SK-N-SH treated with all-trans-retinoic acid at 6 μM for 48 hours (cell line): Measurements from ENCODE around the gene CYP2C18.
"Not testable (repeated sequence)": the region's sequence is repeated elsewhere in the genome, so short reads cannot be mapped to it uniquely, and the experiment has no call there.

Experiments used
- ATAC-seq: fragments of 200-7000 bp; cut with Tn5 transposase; 3 replicates; pipeline ENCODE4 v1.9.1; 2020; ENCODE audit warnings: mild to moderate bottlenecking, moderate library complexity
- ARNTL ChIP-seq: fragments of 450-650 bp; formaldehyde crosslinking; IDR thresholded peaks from 2 replicates; pipeline ENCODE4 v1.5.0; 2020; ENCODE audit warnings: low read depth, mild to moderate bottlenecking, moderate library complexity, borderline replicate concordance
- BACH2 ChIP-seq: fragments of 250-450 bp; sonication (Bioruptor Pico); IDR thresholded peaks from 2 replicates; pipeline ENCODE4 v1.9.0; 2021; ENCODE audit warnings: mild to moderate bottlenecking, borderline replicate concordance
- CREB5 ChIP-seq: fragments of 250-450 bp; sonication (Bioruptor Pico); IDR thresholded peaks from 2 replicates; pipeline ENCODE4 v1.5.1; 2020; ENCODE audit warnings: low read depth, mild to moderate bottlenecking, moderate library complexity
- CSDC2 ChIP-seq: fragments of 250-450 bp; sonication (Bioruptor Pico); IDR thresholded peaks from 2 replicates; pipeline ENCODE4 v1.5.0; 2020; ENCODE audit warnings: mild to moderate bottlenecking, moderate library complexity
- ESRRG ChIP-seq: fragments of 250-450 bp; sonication (Bioruptor Pico); IDR thresholded peaks from 2 replicates; pipeline ENCODE4 v1.6.1; 2021; ENCODE audit warnings: mild to moderate bottlenecking
- GLIS3 ChIP-seq: fragments of 250-450 bp; sonication (Bioruptor Pico); IDR thresholded peaks from 2 replicates; pipeline ENCODE4 v1.5.0; 2020; ENCODE audit warnings: mild to moderate bottlenecking, moderate library complexity
- ISL1 ChIP-seq: fragments of 250-450 bp; sonication (Bioruptor Pico); IDR thresholded peaks from 2 replicates; pipeline ENCODE4 v2.1.2; 2022; ENCODE audit warnings: mild to moderate bottlenecking, moderate library complexity
- OSR1 ChIP-seq: fragments of 250-450 bp; sonication (Bioruptor Pico); IDR thresholded peaks from 2 replicates; pipeline ENCODE4 v1.8.0; 2022; ENCODE audit warnings: moderate library complexity, mild to moderate bottlenecking, inconsistent platforms
- PATZ1 ChIP-seq: fragments of 250-450 bp; sonication (Bioruptor Pico); IDR thresholded peaks from 2 replicates; pipeline ENCODE4 v1.8.0; 2020; ENCODE audit warnings: mild to moderate bottlenecking, moderate library complexity, borderline replicate concordance
- PPARA ChIP-seq: fragments of 250-450 bp; sonication (Bioruptor Pico); IDR thresholded peaks from 2 replicates; pipeline ENCODE4 v1.5.0; 2020; ENCODE audit warnings: mild to moderate bottlenecking, borderline replicate concordance
- SNAI2 ChIP-seq: fragments of 250-450 bp; sonication (Bioruptor Pico); IDR thresholded peaks from 2 replicates; pipeline ENCODE4 v1.5.0; 2020; ENCODE audit warnings: mild to moderate bottlenecking, moderate library complexity
- TCF4 ChIP-seq: fragments of 250-450 bp; sonication (Bioruptor Pico); IDR thresholded peaks from 2 replicates; pipeline ENCODE4 v1.8.0; 2021; ENCODE audit warnings: mild to moderate bottlenecking, moderate library complexity, borderline replicate concordance
- TOX ChIP-seq: fragments of 250-450 bp; sonication (Bioruptor Pico); IDR thresholded peaks from 2 replicates; pipeline ENCODE4 v1.8.0; 2021; ENCODE audit warnings: mild to moderate bottlenecking, moderate library complexity, borderline replicate concordance
- ZFP3 ChIP-seq: fragments of 250-450 bp; sonication (Bioruptor Pico); IDR thresholded peaks from 2 replicates; pipeline ENCODE4 v1.5.0; 2020; ENCODE audit warnings: mild to moderate bottlenecking, moderate library complexity
- ZNF70 ChIP-seq: fragments of 450-650 bp; formaldehyde crosslinking; IDR thresholded peaks from 2 replicates; pipeline ENCODE4 v1.5.0; 2020; ENCODE audit warnings: mild to moderate bottlenecking, moderate library complexity
- ZNF8 ChIP-seq: fragments of 450-650 bp; formaldehyde crosslinking; IDR thresholded peaks from 2 replicates; pipeline ENCODE4 v1.5.0; 2020; ENCODE audit warnings: mild to moderate bottlenecking, moderate library complexity
- TF ChIP-seq, protein P1 (sequence below): fragments of 250-450 bp; sonication (Bioruptor Pico); IDR thresholded peaks from 2 replicates; pipeline ENCODE4 v1.5.0; 2020; ENCODE audit warnings: mild to moderate bottlenecking, moderate library complexity
- TF ChIP-seq, protein P2 (sequence below): fragments of 250-450 bp; sonication (Bioruptor Pico); IDR thresholded peaks from 2 replicates; pipeline ENCODE4 v1.8.0; 2021; ENCODE audit warnings: low read depth, mild to moderate bottlenecking, moderate library complexity, borderline replicate concordance

The CYP2C18 gene

DNA sequence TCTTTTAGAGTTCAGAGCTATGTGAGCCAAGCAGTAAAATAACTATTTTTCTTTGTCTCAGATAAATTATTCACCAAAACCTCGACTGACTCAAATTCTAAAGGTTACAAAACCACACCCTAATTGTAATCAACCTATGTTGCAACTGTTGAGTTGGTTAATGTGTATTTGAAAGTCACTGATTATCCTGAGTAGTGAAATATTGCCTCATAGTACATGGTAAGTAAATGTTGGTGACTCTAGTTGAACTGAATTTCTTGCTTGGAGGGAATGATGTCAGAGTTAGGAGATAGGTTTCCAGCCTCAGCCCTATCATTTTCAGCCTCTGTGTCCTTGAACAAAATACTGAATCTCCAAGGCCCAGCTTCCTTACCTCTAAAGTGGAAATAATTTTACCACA, 3.0 kb upstream of the CYP2C18 start:
- no peak for ATAC-seq

DNA sequence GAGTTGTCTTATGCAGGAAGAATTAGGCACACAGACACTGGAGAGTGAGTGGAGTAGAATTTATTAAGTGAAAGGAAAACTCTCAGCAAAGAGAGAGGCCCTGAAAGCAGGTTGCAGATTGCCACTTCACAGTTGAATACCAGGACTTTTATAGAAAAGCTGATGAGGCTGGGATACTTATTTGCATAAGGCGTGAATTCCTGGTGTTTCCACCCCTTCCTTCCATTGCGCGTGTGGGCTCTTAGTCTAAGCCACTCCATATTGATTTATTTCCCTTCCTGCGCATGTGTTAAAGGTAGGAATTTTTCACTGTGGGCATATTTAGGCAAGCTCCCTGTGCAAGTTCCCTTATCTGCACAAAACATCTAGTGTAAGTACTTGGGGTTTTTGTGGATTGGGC, 893 bp upstream of the CYP2C18 start:
- ATAC-seq: not testable (repeated sequence)

More for the DNA sequence above, 3.0 kb upstream of the CYP2C18 start:
- no peak for TF ChIP-seq TCF4 (CRISPR knock-in tag)
- TF ChIP-seq ESRRG (CRISPR knock-in tag): no peak
- TF ChIP-seq OSR1: no peak
- TF ChIP-seq, protein P1, sequence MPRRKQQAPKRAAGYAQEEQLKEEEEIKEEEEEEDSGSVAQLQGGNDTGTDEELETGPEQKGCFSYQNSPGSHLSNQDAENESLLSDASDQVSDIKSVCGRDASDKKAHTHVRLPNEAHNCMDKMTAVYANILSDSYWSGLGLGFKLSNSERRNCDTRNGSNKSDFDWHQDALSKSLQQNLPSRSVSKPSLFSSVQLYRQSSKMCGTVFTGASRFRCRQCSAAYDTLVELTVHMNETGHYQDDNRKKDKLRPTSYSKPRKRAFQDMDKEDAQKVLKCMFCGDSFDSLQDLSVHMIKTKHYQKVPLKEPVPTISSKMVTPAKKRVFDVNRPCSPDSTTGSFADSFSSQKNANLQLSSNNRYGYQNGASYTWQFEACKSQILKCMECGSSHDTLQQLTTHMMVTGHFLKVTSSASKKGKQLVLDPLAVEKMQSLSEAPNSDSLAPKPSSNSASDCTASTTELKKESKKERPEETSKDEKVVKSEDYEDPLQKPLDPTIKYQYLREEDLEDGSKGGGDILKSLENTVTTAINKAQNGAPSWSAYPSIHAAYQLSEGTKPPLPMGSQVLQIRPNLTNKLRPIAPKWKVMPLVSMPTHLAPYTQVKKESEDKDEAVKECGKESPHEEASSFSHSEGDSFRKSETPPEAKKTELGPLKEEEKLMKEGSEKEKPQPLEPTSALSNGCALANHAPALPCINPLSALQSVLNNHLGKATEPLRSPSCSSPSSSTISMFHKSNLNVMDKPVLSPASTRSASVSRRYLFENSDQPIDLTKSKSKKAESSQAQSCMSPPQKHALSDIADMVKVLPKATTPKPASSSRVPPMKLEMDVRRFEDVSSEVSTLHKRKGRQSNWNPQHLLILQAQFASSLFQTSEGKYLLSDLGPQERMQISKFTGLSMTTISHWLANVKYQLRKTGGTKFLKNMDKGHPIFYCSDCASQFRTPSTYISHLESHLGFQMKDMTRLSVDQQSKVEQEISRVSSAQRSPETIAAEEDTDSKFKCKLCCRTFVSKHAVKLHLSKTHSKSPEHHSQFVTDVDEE: no peak
- TF ChIP-seq ZNF70: no peak
- no peak for TF ChIP-seq PPARA (CRISPR knock-in tag)
- TF ChIP-seq CSDC2 (CRISPR knock-in tag): no peak
- no peak for TF ChIP-seq BACH2 (CRISPR knock-in tag)
- TF ChIP-seq GLIS3 (CRISPR knock-in tag): no peak
- no peak for TF ChIP-seq TOX (CRISPR knock-in tag)
- TF ChIP-seq ZFP3 (CRISPR knock-in tag): no peak

GRCh38 chr10:94687625-94688248, 4.2 kb downstream of the CYP2C18 start:
- TF ChIP-seq CREB5 (CRISPR knock-in tag) (no peak), GLIS3 (CRISPR knock-in tag) (no peak), ISL1 (CRISPR knock-in tag) (no peak), ZNF70 (no peak), ZNF8 (no peak), ESRRG (CRISPR knock-in tag) (no peak), PATZ1 (CRISPR knock-in tag) (no peak), ZFP3 (CRISPR knock-in tag) (no peak), OSR1 (no peak), PPARA (CRISPR knock-in tag) (no peak), SNAI2 (no peak), ARNTL (CRISPR knock-in tag) (no peak)
- TF ChIP-seq, protein P1: no peak
- TF ChIP-seq, protein P2, sequence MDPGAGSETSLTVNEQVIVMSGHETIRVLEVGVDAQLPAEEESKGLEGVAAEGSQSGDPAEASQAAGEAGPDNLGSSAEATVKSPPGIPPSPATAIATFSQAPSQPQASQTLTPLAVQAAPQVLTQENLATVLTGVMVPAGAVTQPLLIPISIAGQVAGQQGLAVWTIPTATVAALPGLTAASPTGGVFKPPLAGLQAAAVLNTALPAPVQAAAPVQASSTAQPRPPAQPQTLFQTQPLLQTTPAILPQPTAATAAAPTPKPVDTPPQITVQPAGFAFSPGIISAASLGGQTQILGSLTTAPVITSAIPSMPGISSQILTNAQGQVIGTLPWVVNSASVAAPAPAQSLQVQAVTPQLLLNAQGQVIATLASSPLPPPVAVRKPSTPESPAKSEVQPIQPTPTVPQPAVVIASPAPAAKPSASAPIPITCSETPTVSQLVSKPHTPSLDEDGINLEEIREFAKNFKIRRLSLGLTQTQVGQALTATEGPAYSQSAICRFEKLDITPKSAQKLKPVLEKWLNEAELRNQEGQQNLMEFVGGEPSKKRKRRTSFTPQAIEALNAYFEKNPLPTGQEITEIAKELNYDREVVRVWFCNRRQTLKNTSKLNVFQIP (CRISPR knock-in tag): no peak
- no peak for ATAC-seq
